HepG2 (cell line): ENCODE measurements around the gene KLHL33. TPM values are rescaled to one million over a fixed set of nuclear protein-coding genes. Genes with fewer than 3 reads are reported as not detected.

Source experiments
- AGO2 ChIP-seq: fragments of 200-400 bp; formaldehyde crosslinking; optimal IDR thresholded peaks from 2 replicates; pipeline ENCODE3; 2017; ENCODE audit warnings: mild to moderate bottlenecking, low read depth, low read length, moderate library complexity
- EED ChIP-seq: sonication (generic); formaldehyde crosslinking; IDR thresholded peaks from 2 replicates; pipeline ENCODE4 v1.5.0; 2020; ENCODE audit warnings: mild to moderate bottlenecking, missing genetic modification reagents
- ELF3 ChIP-seq: IDR thresholded peaks from 2 replicates; pipeline ENCODE4 v1.6.1; 2016; ENCODE audit warnings: missing genetic modification reagents, missing compliant biosample characterization
- KDM4B ChIP-seq: sonication (generic); formaldehyde crosslinking; IDR thresholded peaks from 2 replicates; pipeline ENCODE4 v1.4.0; 2020; ENCODE audit warnings: missing genetic modification reagents
- NRL ChIP-seq: sonication (generic); formaldehyde crosslinking; IDR thresholded peaks from 2 replicates; pipeline ENCODE4 v1.5.0; 2020; ENCODE audit warnings: missing genetic modification reagents, mild to moderate bottlenecking, moderate library complexity, borderline replicate concordance
- PHB2 ChIP-seq: fragments of 450-650 bp; IDR thresholded peaks from 2 replicates; pipeline ENCODE4 v1.6.1; 2018; ENCODE audit not compliant: partially characterized antibody
- PHF5A ChIP-seq: IDR thresholded peaks from one replicate; pipeline ENCODE4 v1.6.1; 2018; ENCODE audit warnings: low read depth, missing genetic modification reagents; ENCODE audit not compliant: unreplicated experiment
- SAFB2 ChIP-seq: sonication (generic); formaldehyde crosslinking; IDR thresholded peaks from 2 replicates; pipeline ENCODE4 v1.5.1; 2020; ENCODE audit warnings: missing genetic modification reagents, low read depth, mild to moderate bottlenecking, borderline replicate concordance
- SIN3A ChIP-seq: IDR thresholded peaks from 2 replicates; pipeline ENCODE4 v1.6.1; 2011; ENCODE audit warnings: low read depth, mild to moderate bottlenecking, control low read depth, low read length, borderline replicate concordance
- TCF12 ChIP-seq, 2 experiments: fragments of 450-650 bp in 1 of 2; sonication (generic) in 1 of 2; formaldehyde crosslinking in 1 of 2; IDR thresholded peaks; 2 replicates each; pipeline versions ENCODE4 v1.6.1 to v1.8.0; 2017 to 2022; ENCODE audit warnings: antibody characterized with exemption in 1 of 2, mild to moderate bottlenecking in 1 of 2, missing genetic modification reagents in 1 of 2, moderate library complexity in 1 of 2
- TEAD3 ChIP-seq: optimal IDR thresholded peaks from 2 replicates; pipeline ENCODE3; 2016; ENCODE audit warnings: borderline replicate concordance
- ZNF20 ChIP-seq: sonication (generic); formaldehyde crosslinking; IDR thresholded peaks from 2 replicates; pipeline ENCODE4 v1.4.0; 2020; ENCODE audit warnings: mild to moderate bottlenecking, moderate library complexity, missing genetic modification reagents
- ZNF260 ChIP-seq: sonication (generic); formaldehyde crosslinking; IDR thresholded peaks from 2 replicates; pipeline ENCODE4 v1.4.0; 2020; ENCODE audit warnings: missing genetic modification reagents, low read depth, mild to moderate bottlenecking, borderline replicate concordance
- ZNF274 ChIP-seq: sonication (generic); formaldehyde crosslinking; IDR thresholded peaks from 2 replicates; pipeline ENCODE4 v1.5.1; 2020; ENCODE audit warnings: mild to moderate bottlenecking, missing genetic modification reagents
- ZNF451 ChIP-seq: sonication (generic); formaldehyde crosslinking; IDR thresholded peaks from 2 replicates; pipeline ENCODE4 v1.5.0; 2020; ENCODE audit warnings: mild to moderate bottlenecking, missing genetic modification reagents
- ZNF766 ChIP-seq: sonication (generic); formaldehyde crosslinking; IDR thresholded peaks from 2 replicates; pipeline ENCODE4 v1.5.0; 2020; ENCODE audit warnings: missing genetic modification reagents, borderline replicate concordance
- polyA plus RNA-seq, 8 experiments: library from polyadenylated mRNA; depleted of rRNA in 3 of 8; stranded (reverse) in 7 of 8; unstranded in 1 of 8; fragments of >200 nt; fragmentation: Illumina TruSeq in 4 of 8; extraction: Trizol in 4 of 8; gene quantifications; 2 replicates each; pipeline versions ENCODE4 v1.2.1 to v1.2.3, GENCODE V29; 2011 to 2016; ENCODE audit warnings: low read depth in 4 of 8, missing spikeins in 1 of 8, mixed read lengths in 1 of 8; ENCODE audit not compliant: insufficient read depth in 1 of 8
- total RNA-seq, 5 experiments: library from RNA; depleted of rRNA; stranded (reverse); fragments of >200 nt; fragmentation: Illumina TruSeq; extraction: Trizol; gene quantifications; 2 replicates each; pipeline ENCODE4 v1.2.3, GENCODE V29; 2016; ENCODE audit warnings: low read depth in 1 of 5
- TF ChIP-seq, protein P1 (sequence below): IDR thresholded peaks from 2 replicates; pipeline ENCODE4 v1.6.1; 2016
- TF ChIP-seq, protein P2 (sequence below): sonication (generic); formaldehyde crosslinking; IDR thresholded peaks from 2 replicates; pipeline ENCODE4 v1.5.0; 2020; ENCODE audit warnings: missing genetic modification reagents, mild to moderate bottlenecking, borderline replicate concordance
- TF ChIP-seq, protein P3 (sequence below): sonication (generic); formaldehyde crosslinking; IDR thresholded peaks from 2 replicates; pipeline ENCODE4 v1.5.1; 2020; ENCODE audit warnings: mild to moderate bottlenecking, moderate library complexity, missing genetic modification reagents
- TF ChIP-seq, protein P4 (sequence below): sonication (generic); formaldehyde crosslinking; IDR thresholded peaks from 2 replicates; pipeline ENCODE4 v1.8.0; 2022; ENCODE audit warnings: mild to moderate bottlenecking, missing genetic modification reagents, borderline replicate concordance
- TF ChIP-seq, protein P5 (sequence below): sonication (generic); IDR thresholded peaks from 2 replicates; pipeline ENCODE4 v1.6.1; 2016; ENCODE audit warnings: low read depth, borderline replicate concordance

KLHL33 gene
- total and polyA plus RNA-seq, 2 of the 13 experiments (the other 11 are each of a cell fraction or from before 2014, with no cell fraction given): not detected

DNA sequence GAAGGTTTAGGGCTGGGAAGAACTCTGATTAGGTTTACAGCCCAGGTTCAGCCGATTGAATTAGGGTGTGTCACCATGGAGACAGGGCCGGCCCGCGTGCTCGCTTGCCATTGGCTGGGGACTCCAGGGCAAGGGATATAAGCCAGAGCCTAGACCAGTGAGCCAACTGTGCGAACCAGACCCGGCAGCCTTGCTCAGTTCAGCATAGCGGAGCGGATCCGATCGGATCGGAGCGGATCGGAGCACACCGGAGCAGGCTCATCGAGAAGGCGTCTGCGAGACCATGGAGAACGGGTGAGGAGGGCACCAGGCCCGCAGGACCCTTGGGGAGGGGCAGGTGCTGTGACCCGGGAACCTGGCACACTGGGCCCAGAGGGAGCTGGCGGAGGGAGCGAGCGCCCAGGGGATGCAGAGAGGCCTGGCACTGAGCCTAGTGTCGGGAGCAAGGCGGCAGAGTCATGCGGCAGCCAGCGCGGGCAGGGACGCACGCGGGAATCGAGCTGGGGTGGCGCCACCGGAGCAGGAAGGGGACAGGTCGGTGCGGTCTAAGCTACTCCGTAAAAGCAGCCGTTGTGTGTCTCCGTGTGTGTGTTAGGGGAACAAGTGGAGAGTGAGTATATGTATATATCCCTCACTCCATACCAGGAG is 33.4 kb upstream of the KLHL33 start, which contains the start of gene PNP (continued):
- TF ChIP-seq, protein P1, sequence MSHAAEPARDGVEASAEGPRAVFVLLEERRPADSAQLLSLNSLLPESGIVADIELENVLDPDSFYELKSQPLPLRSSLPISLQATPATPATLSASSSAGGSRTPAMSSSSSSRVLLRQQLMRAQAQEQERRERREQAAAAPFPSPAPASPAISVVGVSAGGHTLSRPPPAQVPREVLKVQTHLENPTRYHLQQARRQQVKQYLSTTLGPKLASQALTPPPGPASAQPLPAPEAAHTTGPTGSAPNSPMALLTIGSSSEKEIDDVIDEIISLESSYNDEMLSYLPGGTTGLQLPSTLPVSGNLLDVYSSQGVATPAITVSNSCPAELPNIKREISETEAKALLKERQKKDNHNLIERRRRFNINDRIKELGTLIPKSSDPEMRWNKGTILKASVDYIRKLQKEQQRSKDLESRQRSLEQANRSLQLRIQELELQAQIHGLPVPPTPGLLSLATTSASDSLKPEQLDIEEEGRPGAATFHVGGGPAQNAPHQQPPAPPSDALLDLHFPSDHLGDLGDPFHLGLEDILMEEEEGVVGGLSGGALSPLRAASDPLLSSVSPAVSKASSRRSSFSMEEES (CRISPR knock-in tag): no peak; the same call in 1 of the 2 replicates
- TF ChIP-seq, protein P2, sequence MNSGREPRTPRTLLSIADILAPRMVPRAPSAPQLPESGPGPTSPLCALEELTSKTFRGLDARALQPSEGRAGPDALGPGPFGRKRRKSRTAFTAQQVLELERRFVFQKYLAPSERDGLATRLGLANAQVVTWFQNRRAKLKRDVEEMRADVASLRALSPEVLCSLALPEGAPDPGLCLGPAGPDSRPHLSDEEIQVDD (CRISPR knock-in tag): peak; percentile 89; the same call in 1 of the 2 replicates
- TF ChIP-seq ZNF20 (CRISPR knock-in tag): no peak
- TF ChIP-seq EED (CRISPR knock-in tag): no peak; the same call in 1 of the 2 replicates
- TF ChIP-seq, protein P3, sequence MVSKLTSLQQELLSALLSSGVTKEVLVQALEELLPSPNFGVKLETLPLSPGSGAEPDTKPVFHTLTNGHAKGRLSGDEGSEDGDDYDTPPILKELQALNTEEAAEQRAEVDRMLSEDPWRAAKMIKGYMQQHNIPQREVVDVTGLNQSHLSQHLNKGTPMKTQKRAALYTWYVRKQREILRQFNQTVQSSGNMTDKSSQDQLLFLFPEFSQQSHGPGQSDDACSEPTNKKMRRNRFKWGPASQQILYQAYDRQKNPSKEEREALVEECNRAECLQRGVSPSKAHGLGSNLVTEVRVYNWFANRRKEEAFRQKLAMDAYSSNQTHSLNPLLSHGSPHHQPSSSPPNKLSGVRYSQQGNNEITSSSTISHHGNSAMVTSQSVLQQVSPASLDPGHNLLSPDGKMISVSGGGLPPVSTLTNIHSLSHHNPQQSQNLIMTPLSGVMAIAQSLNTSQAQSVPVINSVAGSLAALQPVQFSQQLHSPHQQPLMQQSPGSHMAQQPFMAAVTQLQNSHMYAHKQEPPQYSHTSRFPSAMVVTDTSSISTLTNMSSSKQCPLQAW (CRISPR knock-in tag): 0 out of 2 replicates have a peak, but pooled peaks have one; percentile 9
- TF ChIP-seq AGO2: peak; percentile 62
- peak; percentile 85; the same call in 1 of the 2 replicates for TF ChIP-seq ZNF274 (CRISPR knock-in tag)
- TF ChIP-seq, protein P4, sequence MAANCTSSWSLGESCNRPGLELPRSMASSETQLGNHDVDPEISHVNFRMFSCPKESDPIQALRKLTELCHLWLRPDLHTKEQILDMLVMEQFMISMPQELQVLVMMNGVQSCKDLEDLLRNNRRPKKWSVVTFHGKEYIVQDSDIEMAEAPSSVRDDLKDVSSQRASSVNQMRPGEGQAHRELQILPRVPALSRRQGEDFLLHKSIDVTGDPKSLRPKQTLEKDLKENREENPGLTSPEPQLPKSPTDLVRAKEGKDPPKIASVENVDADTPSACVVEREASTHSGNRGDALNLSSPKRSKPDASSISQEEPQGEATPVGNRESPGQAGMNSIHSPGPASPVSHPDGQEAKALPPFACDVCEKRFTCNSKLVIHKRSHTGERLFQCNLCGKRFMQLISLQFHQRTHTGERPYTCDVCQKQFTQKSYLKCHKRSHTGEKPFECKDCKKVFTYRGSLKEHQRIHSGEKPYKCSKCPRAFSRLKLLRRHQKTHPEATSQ (CRISPR knock-in tag): peak; percentile 63; the same call in 1 of the 2 replicates
- TF ChIP-seq, protein P5, sequence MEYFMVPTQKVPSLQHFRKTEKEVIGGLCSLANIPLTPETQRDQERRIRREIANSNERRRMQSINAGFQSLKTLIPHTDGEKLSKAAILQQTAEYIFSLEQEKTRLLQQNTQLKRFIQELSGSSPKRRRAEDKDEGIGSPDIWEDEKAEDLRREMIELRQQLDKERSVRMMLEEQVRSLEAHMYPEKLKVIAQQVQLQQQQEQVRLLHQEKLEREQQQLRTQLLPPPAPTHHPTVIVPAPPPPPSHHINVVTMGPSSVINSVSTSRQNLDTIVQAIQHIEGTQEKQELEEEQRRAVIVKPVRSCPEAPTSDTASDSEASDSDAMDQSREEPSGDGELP: no peak; the same call in 1 of the 2 replicates
- TF ChIP-seq KDM4B (CRISPR knock-in tag): no peak
- 0 out of 2 replicates have a peak, but pooled peaks have one; percentile 81 for TF ChIP-seq ZNF766 (CRISPR knock-in tag)
- no peak for TF ChIP-seq ZNF260 (CRISPR knock-in tag)
- TF ChIP-seq NRL (CRISPR knock-in tag): peak; percentile 99
- no peak; the same call in none of the 2 replicates for TF ChIP-seq ZNF451 (CRISPR knock-in tag)
- peak; percentile 41 for TF ChIP-seq TEAD3 (CRISPR knock-in tag)
- peak; percentile 15; the same call in 1 of the 2 replicates for TF ChIP-seq ELF3 (CRISPR knock-in tag)
- no peak; the same call in none of the 2 replicates for TF ChIP-seq SAFB2 (CRISPR knock-in tag)
- TF ChIP-seq PHB2: no peak
- TF ChIP-seq TCF12 (IDR thresholded peaks at IDR 0.05): no peak
- peak; percentile 78; the same call in 1 of the 2 replicates for TF ChIP-seq TCF12 (CRISPR knock-in tag; IDR thresholded peaks at IDR 0.05)
- TF ChIP-seq PHF5A (CRISPR knock-in tag): no peak
- TF ChIP-seq SIN3A: peak; percentile 82; the same call in 1 of the 2 replicates
